ENCODE measurements around the gene SLC41A1.
A peak's percentile ranks its signal among the peaks of the same experiment; 100 is the strongest.

DNA sequence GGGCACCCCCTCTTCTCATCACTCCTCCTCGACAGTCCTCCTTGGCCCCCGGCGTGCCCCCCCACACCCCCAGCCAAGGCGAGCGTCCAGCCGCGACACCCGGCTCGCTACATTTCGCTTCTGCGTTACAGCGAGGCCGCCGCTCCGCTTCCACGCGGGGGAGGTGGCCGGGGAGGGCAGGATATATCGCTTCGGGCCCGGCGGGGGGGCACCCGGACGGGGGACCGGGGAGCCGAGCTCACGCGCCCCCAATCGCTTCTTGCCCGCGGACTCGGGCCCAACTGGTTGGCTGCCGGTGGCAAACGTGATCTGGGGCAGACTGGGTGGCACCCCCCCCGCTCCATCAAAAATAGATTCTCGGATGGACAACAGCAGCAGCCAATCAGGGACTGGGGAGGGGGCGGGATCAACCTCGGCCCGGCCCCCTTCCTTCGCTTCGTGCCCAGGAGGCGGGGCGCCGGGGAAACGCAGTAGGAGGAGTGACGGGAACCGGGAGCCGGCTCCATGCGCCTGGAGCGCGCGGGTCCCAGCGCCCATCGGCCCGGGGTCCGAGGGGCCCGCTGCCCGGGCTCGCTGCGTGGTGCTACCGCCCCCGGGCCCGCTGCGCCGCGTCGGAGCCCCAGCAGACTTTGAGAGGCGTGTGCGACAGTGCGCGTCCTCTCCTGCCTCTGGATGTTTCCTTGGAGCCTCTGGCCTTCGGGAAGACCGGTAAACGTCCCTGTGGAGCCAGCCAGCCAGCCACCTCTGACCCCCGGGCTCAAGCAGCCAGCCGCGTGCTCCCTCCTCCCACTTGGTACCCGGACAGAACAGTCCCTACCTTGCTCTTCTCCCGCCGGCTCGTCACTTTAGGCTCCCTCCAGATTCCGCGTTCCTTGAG is at the start of gene SLC41A1:
- TF ChIP-seq EZH2 (IDR thresholded peaks at IDR 0.05) = no peak
- TF ChIP-seq POLR2AphosphoS5 (IDR thresholded peaks at IDR 0.05; ENCODE audit: borderline replicate concordance, low read depth, low read length) = peak; percentile 76

All from SK-N-MC (cell line).